Measurements from ENCODE around the gene PAGE3. TPM values are rescaled to one million over a fixed set of nuclear protein-coding genes. Genes with fewer than 3 reads are reported as not detected.

Gene PAGE3
- total and polyA plus RNA-seq, 2 of the 13 experiments (the other 11 are each of a cell fraction or from before 2014, with no cell fraction given): not detected

DNA sequence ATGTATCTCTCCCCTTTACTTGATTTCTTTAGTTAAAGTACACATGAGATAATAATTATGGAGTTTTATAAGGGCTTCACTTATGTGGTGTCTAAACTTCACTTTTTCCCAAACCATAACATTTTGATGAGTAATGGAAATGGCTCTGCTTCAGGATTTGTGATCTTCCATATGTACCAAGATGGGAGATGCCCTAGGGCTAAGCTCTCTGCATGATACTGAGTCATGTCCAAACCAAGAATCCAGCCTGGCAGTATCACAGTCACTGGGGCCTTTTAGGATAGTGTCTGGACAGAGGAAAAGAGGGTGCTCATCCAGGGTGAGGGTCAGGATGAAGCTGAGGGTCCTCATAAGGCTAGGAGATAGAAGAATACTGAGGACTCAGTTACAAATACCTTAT lies 47.9 kb upstream of the PAGE3 start:
- no peak for TF ChIP-seq XBP1 (CRISPR knock-in tag; IDR thresholded peaks at IDR 0.05)
- TF ChIP-seq MAFK (conservative IDR thresholded peaks at IDR 0.05 in 1 of 2, IDR thresholded peaks at IDR 0.05 in 1 of 2; ENCODE audit: low read length in 2 of 2): peak; percentile 6 to 24; a peak in 1 of 4 replicates
- TF ChIP-seq, protein P1, sequence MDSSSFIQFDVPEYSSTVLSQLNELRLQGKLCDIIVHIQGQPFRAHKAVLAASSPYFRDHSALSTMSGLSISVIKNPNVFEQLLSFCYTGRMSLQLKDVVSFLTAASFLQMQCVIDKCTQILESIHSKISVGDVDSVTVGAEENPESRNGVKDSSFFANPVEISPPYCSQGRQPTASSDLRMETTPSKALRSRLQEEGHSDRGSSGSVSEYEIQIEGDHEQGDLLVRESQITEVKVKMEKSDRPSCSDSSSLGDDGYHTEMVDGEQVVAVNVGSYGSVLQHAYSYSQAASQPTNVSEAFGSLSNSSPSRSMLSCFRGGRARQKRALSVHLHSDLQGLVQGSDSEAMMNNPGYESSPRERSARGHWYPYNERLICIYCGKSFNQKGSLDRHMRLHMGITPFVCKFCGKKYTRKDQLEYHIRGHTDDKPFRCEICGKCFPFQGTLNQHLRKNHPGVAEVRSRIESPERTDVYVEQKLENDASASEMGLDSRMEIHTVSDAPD (CRISPR knock-in tag; IDR thresholded peaks at IDR 0.05): no peak
- TF ChIP-seq, protein P2, sequence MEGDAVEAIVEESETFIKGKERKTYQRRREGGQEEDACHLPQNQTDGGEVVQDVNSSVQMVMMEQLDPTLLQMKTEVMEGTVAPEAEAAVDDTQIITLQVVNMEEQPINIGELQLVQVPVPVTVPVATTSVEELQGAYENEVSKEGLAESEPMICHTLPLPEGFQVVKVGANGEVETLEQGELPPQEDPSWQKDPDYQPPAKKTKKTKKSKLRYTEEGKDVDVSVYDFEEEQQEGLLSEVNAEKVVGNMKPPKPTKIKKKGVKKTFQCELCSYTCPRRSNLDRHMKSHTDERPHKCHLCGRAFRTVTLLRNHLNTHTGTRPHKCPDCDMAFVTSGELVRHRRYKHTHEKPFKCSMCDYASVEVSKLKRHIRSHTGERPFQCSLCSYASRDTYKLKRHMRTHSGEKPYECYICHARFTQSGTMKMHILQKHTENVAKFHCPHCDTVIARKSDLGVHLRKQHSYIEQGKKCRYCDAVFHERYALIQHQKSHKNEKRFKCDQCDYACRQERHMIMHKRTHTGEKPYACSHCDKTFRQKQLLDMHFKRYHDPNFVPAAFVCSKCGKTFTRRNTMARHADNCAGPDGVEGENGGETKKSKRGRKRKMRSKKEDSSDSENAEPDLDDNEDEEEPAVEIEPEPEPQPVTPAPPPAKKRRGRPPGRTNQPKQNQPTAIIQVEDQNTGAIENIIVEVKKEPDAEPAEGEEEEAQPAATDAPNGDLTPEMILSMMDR (CRISPR knock-in tag; IDR thresholded peaks at IDR 0.05): no peak
- Histone ChIP-seq H3K4me2 (ENCODE audit: low read depth, low read length) (no peak overlapping the region), H3K4me3 (replicated peaks in 1 of 3; ENCODE audit: insufficient read depth in 1 of 3, low read depth in 2 of 3, low read length in 3 of 3) (no peak overlapping the region), H2AFZ (ENCODE audit: low read length) (no peak overlapping the region), H3K27me3 (ENCODE audit: control insufficient read depth in 1 of 2, insufficient read depth in 2 of 2, low read length in 2 of 2) (no peaks in the 10 kb centered on the region), H3K36me3 (replicated peaks in 1 of 2; ENCODE audit: control insufficient read depth in 1 of 2, insufficient read depth in 2 of 2, low read length in 2 of 2) (no peaks in the 10 kb centered on the region), H4K20me1 (ENCODE audit: insufficient read depth, low read length) (no peaks in the 10 kb centered on the region), H3K27ac (ENCODE audit: extremely low read length, insufficient read depth, low read length) (no peak overlapping the region), H3K9me3 (ENCODE audit: low read length) (no peaks in the 10 kb centered on the region), H3K9ac (ENCODE audit: insufficient read depth, low read depth, low read length) (no peak overlapping the region), H3K4me1 (ENCODE audit: insufficient read depth, low read length) (no peaks in the 10 kb centered on the region), H3K79me2 (ENCODE audit: insufficient read depth, low read length) (no peaks in the 10 kb centered on the region)
- in situ Hi-C loops (cut with HindIII; ENCODE audit: extremely low pct_ligation_motif_present, low pct_unique_long_range_greater_than_20kb): no loop called here
- no peak for DNase-seq (ENCODE audit: low spot score)
- ATAC-seq: no peak
- POLR2A ChIA-PET: no interaction called here
- no peak for FAIRE-seq
- CTCF ChIA-PET (ENCODE audit: low intra/inter-chr PET ratio, low total read pairs): no interaction called here
- no TSS peak for BruUV-seq (replicated peaks)
- intact Hi-C loops (cut with micrococcal nuclease; ENCODE audit: unreplicated experiment): no loop called here

DNA sequence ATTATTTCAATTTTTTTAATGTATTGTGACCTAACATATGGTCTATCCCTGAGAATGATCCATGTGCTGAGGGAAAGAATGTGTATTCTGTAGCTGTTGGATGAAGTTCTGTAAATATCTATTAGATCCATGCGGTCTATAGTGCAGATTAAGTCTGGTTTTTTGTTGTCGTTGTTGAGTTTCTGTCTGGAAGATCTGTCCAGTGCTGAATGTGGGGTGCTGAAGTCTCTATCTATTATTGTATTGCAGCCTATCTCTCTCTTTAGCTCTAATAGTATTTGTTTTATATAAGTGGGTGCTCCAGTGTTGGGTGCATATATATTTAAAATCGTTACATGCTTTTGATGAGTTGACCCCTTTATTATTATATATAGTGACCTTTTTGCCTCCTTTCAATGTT lies 26.2 kb upstream of the PAGE3 start:
- Histone ChIP-seq H3K27me3 (ENCODE audit: control insufficient read depth in 1 of 2, insufficient read depth in 2 of 2, low read length in 2 of 2) (no peaks in the 10 kb centered on the region), H3K4me3 (replicated peaks in 1 of 3; ENCODE audit: insufficient read depth in 1 of 3, low read depth in 2 of 3, low read length in 3 of 3) (no peak overlapping the region), H3K4me1 (ENCODE audit: insufficient read depth, low read length) (no peaks in the 10 kb centered on the region), H3K9ac (ENCODE audit: insufficient read depth, low read depth, low read length) (no peak overlapping the region), H3K36me3 (replicated peaks in 1 of 2; ENCODE audit: control insufficient read depth in 1 of 2, insufficient read depth in 2 of 2, low read length in 2 of 2) (no peaks in the 10 kb centered on the region), H3K79me2 (ENCODE audit: insufficient read depth, low read length) (no peaks in the 10 kb centered on the region), H2AFZ (ENCODE audit: low read length) (no peak overlapping the region), H4K20me1 (ENCODE audit: insufficient read depth, low read length) (no peaks in the 10 kb centered on the region), H3K27ac (ENCODE audit: extremely low read length, insufficient read depth, low read length) (no peak overlapping the region), H3K9me3 (ENCODE audit: low read length) (no peaks in the 10 kb centered on the region), H3K4me2 (ENCODE audit: low read depth, low read length) (no peak overlapping the region)
- in situ Hi-C loops (cut with HindIII; ENCODE audit: extremely low pct_ligation_motif_present, low pct_unique_long_range_greater_than_20kb) (no loop called here), intact Hi-C loops (cut with micrococcal nuclease; ENCODE audit: unreplicated experiment) (no loop called here)
- ATAC-seq (no peak), DNase-seq (ENCODE audit: low spot score) (no peak), FAIRE-seq (no peak)
- TF ChIP-seq ZNF788 (CRISPR knock-in tag; IDR thresholded peaks at IDR 0.05; ENCODE audit: borderline replicate concordance): no peak
- no peak for TF ChIP-seq NONO (IDR thresholded peaks at IDR 0.05)
- no peak for TF ChIP-seq NONO (CRISPR knock-in tag; conservative IDR thresholded peaks at IDR 0.05)
- TF ChIP-seq ZNF558 (CRISPR knock-in tag; IDR thresholded peaks at IDR 0.05; ENCODE audit: borderline replicate concordance): no peak
- no peak for TF ChIP-seq ZNF30 (CRISPR knock-in tag; IDR thresholded peaks at IDR 0.05)
- TF ChIP-seq ZNF629 (CRISPR knock-in tag; conservative IDR thresholded peaks at IDR 0.05): no peak
- TF ChIP-seq, protein P3, sequence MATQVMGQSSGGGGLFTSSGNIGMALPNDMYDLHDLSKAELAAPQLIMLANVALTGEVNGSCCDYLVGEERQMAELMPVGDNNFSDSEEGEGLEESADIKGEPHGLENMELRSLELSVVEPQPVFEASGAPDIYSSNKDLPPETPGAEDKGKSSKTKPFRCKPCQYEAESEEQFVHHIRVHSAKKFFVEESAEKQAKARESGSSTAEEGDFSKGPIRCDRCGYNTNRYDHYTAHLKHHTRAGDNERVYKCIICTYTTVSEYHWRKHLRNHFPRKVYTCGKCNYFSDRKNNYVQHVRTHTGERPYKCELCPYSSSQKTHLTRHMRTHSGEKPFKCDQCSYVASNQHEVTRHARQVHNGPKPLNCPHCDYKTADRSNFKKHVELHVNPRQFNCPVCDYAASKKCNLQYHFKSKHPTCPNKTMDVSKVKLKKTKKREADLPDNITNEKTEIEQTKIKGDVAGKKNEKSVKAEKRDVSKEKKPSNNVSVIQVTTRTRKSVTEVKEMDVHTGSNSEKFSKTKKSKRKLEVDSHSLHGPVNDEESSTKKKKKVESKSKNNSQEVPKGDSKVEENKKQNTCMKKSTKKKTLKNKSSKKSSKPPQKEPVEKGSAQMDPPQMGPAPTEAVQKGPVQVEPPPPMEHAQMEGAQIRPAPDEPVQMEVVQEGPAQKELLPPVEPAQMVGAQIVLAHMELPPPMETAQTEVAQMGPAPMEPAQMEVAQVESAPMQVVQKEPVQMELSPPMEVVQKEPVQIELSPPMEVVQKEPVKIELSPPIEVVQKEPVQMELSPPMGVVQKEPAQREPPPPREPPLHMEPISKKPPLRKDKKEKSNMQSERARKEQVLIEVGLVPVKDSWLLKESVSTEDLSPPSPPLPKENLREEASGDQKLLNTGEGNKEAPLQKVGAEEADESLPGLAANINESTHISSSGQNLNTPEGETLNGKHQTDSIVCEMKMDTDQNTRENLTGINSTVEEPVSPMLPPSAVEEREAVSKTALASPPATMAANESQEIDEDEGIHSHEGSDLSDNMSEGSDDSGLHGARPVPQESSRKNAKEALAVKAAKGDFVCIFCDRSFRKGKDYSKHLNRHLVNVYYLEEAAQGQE (IDR thresholded peaks at IDR 0.05; ENCODE audit: borderline replicate concordance in 1 of 2, low read depth in 1 of 2, low read length in 2 of 2): peak in 1 of 2 experiments; percentile 40; a peak in 1 of 4 replicates
- TF ChIP-seq PCBP1 (IDR thresholded peaks at IDR 0.05; ENCODE audit: borderline replicate concordance, low read depth, low read length): no peak
- no peak for TF ChIP-seq ELF4 (CRISPR knock-in tag; IDR thresholded peaks at IDR 0.05; ENCODE audit: borderline replicate concordance)
- no TSS peak for BruUV-seq (replicated peaks)
- ChIA-PET POLR2A (no interaction called here), CTCF (ENCODE audit: low intra/inter-chr PET ratio, low total read pairs) (no interaction called here)
- WGBS (ENCODE audit: low lambda C conversion rate): 0% methylated on average over 3 of the region's 3 CpGs
